Activated CD4-positive, alpha-beta T cell treated with anti-CD3 and anti-CD28 coated beads for 4 hours (primary cell): ENCODE results near the gene SCYL2.

Source experiments
- DNase-seq, 2 donors: peaks; one replicate each; pipeline ENCODE4 v3.0.0-alpha.2; 2020

SCYL2 gene

DNA sequence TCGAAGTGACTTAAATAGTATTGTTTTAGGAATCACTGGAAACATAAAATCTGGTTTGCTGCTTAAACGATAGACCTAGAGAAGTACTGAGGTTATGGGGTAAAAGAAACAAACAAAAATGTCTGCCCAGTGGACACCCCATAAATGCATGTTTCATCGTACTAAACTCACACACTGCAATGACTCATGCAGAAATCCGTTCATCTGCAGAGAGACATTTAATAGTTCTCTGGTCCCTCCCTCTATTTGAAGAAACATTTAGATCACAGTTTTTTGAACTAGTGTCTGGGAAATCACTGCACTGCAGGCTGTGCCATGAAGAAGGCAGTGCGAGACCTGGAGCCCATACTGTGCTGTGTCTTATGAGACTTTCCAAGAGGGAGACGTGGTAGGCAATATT lies 115.4 kb downstream of the SCYL2 start:
- no peak for DNase-seq

DNA sequence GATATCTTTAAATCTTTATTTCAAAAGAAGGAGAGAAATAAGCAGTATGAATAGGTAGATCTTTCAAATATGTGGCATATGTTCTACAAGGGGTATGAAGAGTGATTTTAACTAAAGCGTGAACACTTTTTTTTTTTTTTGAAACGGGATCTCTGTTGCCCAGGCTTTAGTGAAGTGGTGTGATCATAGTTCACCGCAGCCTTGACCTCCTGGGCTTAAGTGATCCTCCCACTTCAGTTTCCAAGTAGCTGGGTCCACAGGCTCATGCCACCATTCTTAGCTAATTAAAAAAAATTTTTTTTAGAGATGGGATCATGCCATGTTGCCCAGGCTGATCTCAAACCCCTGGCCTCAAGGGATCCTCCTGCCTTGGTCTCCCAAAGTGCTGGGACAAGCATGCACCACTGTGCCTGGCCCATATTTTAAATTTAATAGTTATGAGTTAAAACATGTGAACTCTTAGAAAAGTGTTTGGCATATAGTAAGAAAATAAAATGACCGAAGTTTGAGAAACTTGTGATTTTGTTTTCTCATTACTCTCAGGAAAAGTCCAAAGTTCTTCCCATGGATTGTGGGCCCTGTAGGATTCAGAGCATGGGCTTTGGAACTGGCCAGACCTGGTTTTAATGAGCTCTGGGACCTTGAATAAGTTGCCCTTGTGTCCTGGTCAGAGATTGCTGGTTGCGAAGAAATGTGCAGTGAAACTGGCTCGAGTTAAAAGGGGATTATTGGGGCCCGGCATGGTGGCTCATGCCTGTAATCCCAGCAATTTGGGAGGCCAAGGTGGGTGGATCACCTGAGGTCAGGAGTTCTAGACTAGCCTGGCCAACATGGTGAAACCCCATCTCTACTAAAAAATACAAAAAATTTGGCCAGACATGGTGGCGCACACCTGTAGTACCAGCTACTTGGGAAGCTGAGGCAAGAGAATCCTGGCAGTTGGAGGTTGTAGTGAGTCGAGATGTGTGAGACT lies 116.9 kb downstream of the SCYL2 start:
- no peak for DNase-seq

DNA sequence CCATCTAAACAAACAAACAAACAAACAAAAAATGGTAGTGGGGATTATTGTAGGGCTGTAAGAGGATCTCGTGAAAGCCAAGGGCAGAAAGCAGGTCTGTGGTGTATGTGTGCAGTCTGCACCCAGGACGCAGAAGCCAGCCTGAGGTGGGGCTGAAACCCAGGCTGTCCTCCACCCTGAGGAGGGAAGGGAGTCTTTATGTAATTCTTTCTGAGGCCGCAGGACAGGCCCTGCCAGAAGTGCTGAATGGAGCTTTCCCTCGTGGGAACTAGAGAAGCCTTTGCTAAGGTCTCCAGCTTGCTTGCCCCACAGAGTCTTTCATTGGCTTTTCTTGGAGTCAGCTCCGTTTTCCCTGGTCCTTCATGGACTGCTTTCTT lies 117.6 kb downstream of the SCYL2 start:
- no peak for DNase-seq

DNA sequence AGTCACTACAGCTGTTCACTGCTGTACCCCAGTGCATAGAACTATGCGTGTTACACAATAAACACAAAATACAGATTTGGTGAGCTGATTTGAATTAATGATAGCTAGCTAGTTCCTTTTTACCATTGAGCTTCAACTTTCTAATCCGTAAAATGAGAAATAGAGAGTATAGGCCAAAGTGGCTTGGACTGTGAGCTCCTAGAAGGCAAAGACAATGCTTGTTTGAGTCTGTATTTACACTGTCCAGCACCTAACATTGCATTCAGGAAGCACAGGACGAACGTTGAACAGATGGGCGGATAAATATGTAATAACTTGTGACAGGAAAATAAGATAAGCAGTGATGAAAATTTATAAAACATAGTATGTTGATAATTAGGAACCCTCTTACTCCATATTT lies 121.4 kb downstream of the SCYL2 start:
- no peak for DNase-seq
